H9 (cell line): ENCODE data around the gene PLEKHG3. TPM values are rescaled to one million over a fixed set of nuclear protein-coding genes. Genes with fewer than 3 reads are reported as not detected.

Source experiments
- DNase-seq: peaks from one replicate; pipeline ENCODE4 v3.0.0-alpha.2; 2017
- H2AFZ ChIP-seq: one replicate; pipeline ENCODE4 v1.6.1; 2013; ENCODE audit warnings: mild to moderate bottlenecking, low read length, control low read depth, moderate library complexity
- H2AK5ac ChIP-seq: 2 replicates; pipeline ENCODE4 v1.6.1; 2013; ENCODE audit warnings: low read length, control low read depth, mixed read lengths; ENCODE audit not compliant: insufficient read length
- H2BK120ac ChIP-seq: one replicate; pipeline ENCODE4 v1.6.1; 2013; ENCODE audit warnings: low read depth, mild to moderate bottlenecking, low read length, control low read depth, inconsistent platforms; ENCODE audit not compliant: poor library complexity, severe bottlenecking
- H2BK12ac ChIP-seq: 2 replicates; pipeline ENCODE4 v1.6.1; 2013; ENCODE audit warnings: low read length, control low read depth, mixed read lengths, low read depth; ENCODE audit not compliant: insufficient read length
- H2BK15ac ChIP-seq: 2 replicates; pipeline ENCODE4 v1.6.1; 2013; ENCODE audit warnings: low read depth, low read length, control low read depth
- H2BK20ac ChIP-seq: one replicate; pipeline ENCODE4 v1.6.1; 2013; ENCODE audit warnings: low read depth, mild to moderate bottlenecking, low read length, control low read depth, inconsistent platforms; ENCODE audit not compliant: poor library complexity, severe bottlenecking
- H2BK5ac ChIP-seq: 2 replicates; pipeline ENCODE4 v1.6.1; 2013; ENCODE audit warnings: low read length, control low read depth, mixed read lengths; ENCODE audit not compliant: insufficient read length
- H3K14ac ChIP-seq: 2 replicates; pipeline ENCODE4 v1.6.1; 2013; ENCODE audit warnings: low read length, control low read depth; ENCODE audit not compliant: insufficient read depth
- H3K18ac ChIP-seq: 2 replicates; pipeline ENCODE4 v1.6.1; 2013; ENCODE audit warnings: low read depth, mild to moderate bottlenecking, mixed read lengths, low read length, control low read depth; ENCODE audit not compliant: insufficient read length
- H3K23ac ChIP-seq: 2 replicates; pipeline ENCODE4 v1.6.1; 2013; ENCODE audit warnings: low read length, control low read depth, mixed read lengths, low read depth; ENCODE audit not compliant: insufficient read length
- H3K23me2 ChIP-seq: 2 replicates; pipeline ENCODE4 v1.6.1; 2013; ENCODE audit warnings: low read depth, mild to moderate bottlenecking, mixed read lengths, low read length, control low read depth; ENCODE audit not compliant: insufficient read length, poor library complexity, severe bottlenecking
- H3K27ac ChIP-seq: 2 replicates; pipeline ENCODE4 v1.5.1; 2013; ENCODE audit warnings: low read length, control low read depth, mixed read lengths, low read depth; ENCODE audit not compliant: insufficient read length
- H3K27me3 ChIP-seq: 2 replicates; pipeline ENCODE4 v1.6.1; 2013; ENCODE audit warnings: low read length, control low read depth, inconsistent platforms; ENCODE audit not compliant: insufficient read depth
- H3K4ac ChIP-seq: 2 replicates; pipeline ENCODE4 v1.6.1; 2013; ENCODE audit warnings: low read depth, mild to moderate bottlenecking, control low read depth, inconsistent platforms, low read length, moderate library complexity
- H3K4me1 ChIP-seq: 2 replicates; pipeline ENCODE4 v1.6.1; 2013; ENCODE audit warnings: low read length, control low read depth, inconsistent platforms; ENCODE audit not compliant: insufficient read depth
- H3K4me2 ChIP-seq: 2 replicates; pipeline ENCODE4 v1.6.1; 2013; ENCODE audit warnings: low read length, control low read depth, mixed read lengths; ENCODE audit not compliant: insufficient read length, insufficient read depth
- H3K56ac ChIP-seq: 2 replicates; pipeline ENCODE4 v1.6.1; 2013; ENCODE audit warnings: low read depth, mild to moderate bottlenecking, mixed read lengths, low read length, control low read depth; ENCODE audit not compliant: insufficient read length
- H3K79me1 ChIP-seq: 2 replicates; pipeline ENCODE4 v1.6.1; 2013; ENCODE audit warnings: low read depth, mild to moderate bottlenecking, moderate library complexity, low read length, control low read depth, inconsistent platforms; ENCODE audit not compliant: insufficient read depth, poor library complexity, severe bottlenecking
- H3K79me2 ChIP-seq: 2 replicates; pipeline ENCODE4 v1.6.1; 2013; ENCODE audit warnings: low read length, control low read depth, inconsistent platforms; ENCODE audit not compliant: insufficient read depth
- H3K9ac ChIP-seq: 2 replicates; pipeline ENCODE4 v1.6.1; 2013; ENCODE audit warnings: low read length, control low read depth, mixed read lengths; ENCODE audit not compliant: insufficient read length; ENCODE audit errors: extremely low read depth
- H3K9me3 ChIP-seq: one replicate; pipeline ENCODE4 v1.6.1; 2013; ENCODE audit warnings: low read depth, low read length, inconsistent platforms; ENCODE audit not compliant: control insufficient read depth
- H3T11ph ChIP-seq: one replicate; pipeline ENCODE4 v1.6.1; 2013; ENCODE audit warnings: mild to moderate bottlenecking, low read length, control low read depth, inconsistent platforms
- H4K20me1 ChIP-seq: one replicate; pipeline ENCODE4 v1.6.1; 2013; ENCODE audit not compliant: control insufficient read depth, insufficient read length, insufficient read depth
- H4K5ac ChIP-seq: 2 replicates; pipeline ENCODE4 v1.6.1; 2013; ENCODE audit warnings: low read depth, mild to moderate bottlenecking, mixed read lengths, low read length, control low read depth; ENCODE audit not compliant: insufficient read length
- H4K8ac ChIP-seq: replicated peaks from 2 replicates; pipeline ENCODE4 v1.6.1; 2013; ENCODE audit warnings: low read length, control low read depth, mixed read lengths, low read depth; ENCODE audit not compliant: insufficient read length
- H4K91ac ChIP-seq: 2 replicates; pipeline ENCODE4 v1.6.1; 2013; ENCODE audit warnings: low read depth, mild to moderate bottlenecking, moderate library complexity, mixed read lengths, low read length, control low read depth; ENCODE audit not compliant: insufficient read length
- H3K27ac Mint-ChIP-seq, 3 experiments: 2 replicates in 2 of 3; 3 replicates in 1 of 3; pipeline ENCODE4 v1.8.0; 2020 to 2021; ENCODE audit warnings: mixed read lengths in 3 of 3, mild to moderate bottlenecking in 1 of 3, moderate library complexity in 1 of 3
- H3K27me3 Mint-ChIP-seq: 2 replicates; pipeline ENCODE4 v1.8.0; 2021; ENCODE audit warnings: low read depth, mild to moderate bottlenecking, moderate library complexity, mixed read lengths
- H3K36me3 Mint-ChIP-seq, 3 experiments: 2 replicates in 2 of 3; 3 replicates in 1 of 3; pipeline ENCODE4 v1.8.0; 2020 to 2021; ENCODE audit warnings: low read depth in 3 of 3, mixed read lengths in 3 of 3; ENCODE audit not compliant: insufficient read depth in 1 of 3
- H3K4me1 Mint-ChIP-seq, 2 experiments: 2 replicates each; pipeline ENCODE4 v1.8.0; 2020; ENCODE audit warnings: mixed read lengths in 2 of 2
- H3K4me3 Mint-ChIP-seq, 2 experiments: 2 replicates in 1 of 2; 3 replicates in 1 of 2; pipeline ENCODE4 v1.8.0; 2020 to 2021; ENCODE audit warnings: mild to moderate bottlenecking in 2 of 2, mixed read lengths in 2 of 2, moderate library complexity in 1 of 2
- H3K9me3 Mint-ChIP-seq, 2 experiments: 2 replicates in 1 of 2; 3 replicates in 1 of 2; pipeline ENCODE4 v1.8.0; 2020; ENCODE audit warnings: mild to moderate bottlenecking in 2 of 2, mixed read lengths in 2 of 2, moderate library complexity in 1 of 2
- CTCF ChIP-seq: fragments of 200-600 bp; sonication (generic); conservative IDR thresholded peaks from 3 replicates; pipeline ENCODE4 v1.8.0; 2021; ENCODE audit warnings: antibody characterized with exemption, mild to moderate bottlenecking
- WGBS: extraction: QIAGEN DNeasy Blood & Tissue Kit; methylation state at CpG from one replicate; pipeline ENCODE4 v1.1.7; 2013; ENCODE audit warnings: missing lambda C conversion rate, low lambda C conversion rate, mixed read lengths; ENCODE audit not compliant: insufficient read length; ENCODE audit errors: extremely low coverage; 5-methylcytosine and 5-hydroxymethylcytosine counted together
- total RNA-seq: library from RNA; stranded (reverse); gene quantifications from 2 replicates; pipeline ENCODE4 v1.2.1, GENCODE V29; 2021

The PLEKHG3 gene
- total RNA-seq, 1 experiment from 2014 or later, result 48.5 TPM

GRCh38 chr14:64764641-64765520 lies 60.7 kb downstream of the PLEKHG3 start:
- no peak overlapping the region for H4K5ac ChIP-seq
- H3K56ac ChIP-seq, result no peak overlapping the region
- no peak overlapping the region for H2BK12ac ChIP-seq
- H3K27ac ChIP-seq, result no peak overlapping the region
- H3K9ac ChIP-seq, result no peak overlapping the region
- H2BK20ac ChIP-seq, result no peak overlapping the region
- H3K9me3 ChIP-seq, result no peaks in the 10 kb centered on the region
- Mint-ChIP-seq H3K9me3 (no peaks in the 10 kb centered on the region; a peak in 2 of 5 replicates), H3K4me3 (peak overlapping the region; percentile 47 to 50; a peak in 3 of 5 replicates), H3K27me3 (peaks cover 23% of the 10 kb centered on the region), H3K27ac (peak overlapping the region in 1 of 3 experiments; percentile 57; a peak in 2 of 7 replicates), H3K36me3 (no peaks in the 10 kb centered on the region; a peak in 1 of 7 replicates), H3K4me1 (peaks cover 44 to 64% of the 10 kb centered on the region in 2 experiments)
- DNase-seq, result peak; percentile 90
- H4K91ac ChIP-seq, result no peak overlapping the region
- H2BK120ac ChIP-seq, result no peak overlapping the region
- peak overlapping the region; percentile 66; the same call in 1 of the 2 replicates for H3K14ac ChIP-seq
- peak overlapping the region; percentile 6 for H3K4me2 ChIP-seq
- H4K20me1 ChIP-seq, result no peaks in the 10 kb centered on the region
- no peak overlapping the region for H3K4ac ChIP-seq
- no peak overlapping the region for H2AFZ ChIP-seq
- H3K23ac ChIP-seq, result no peak overlapping the region
- no peak overlapping the region for H2BK5ac ChIP-seq
- H3K27me3 ChIP-seq, result no peaks in the 10 kb centered on the region
- H2BK15ac ChIP-seq, result no peak overlapping the region
- H3T11ph ChIP-seq, result no peak overlapping the region
- peak; percentile 93 for TF ChIP-seq CTCF
- no peaks in the 10 kb centered on the region for H3K4me1 ChIP-seq
- no peak overlapping the region for H4K8ac ChIP-seq
- no peaks in the 10 kb centered on the region for H3K79me2 ChIP-seq
- no peak overlapping the region for H3K18ac ChIP-seq
- H2AK5ac ChIP-seq, result no peak overlapping the region
- peaks cover 4% of the 10 kb centered on the region for H3K23me2 ChIP-seq
- H3K79me1 ChIP-seq, result no peaks in the 10 kb centered on the region
- WGBS, result no CpG with 5 or more reads among the region's 29 CpGs
